ENCODE measurements around the gene C1QA. TPM values are rescaled to one million over a fixed set of nuclear protein-coding genes. Genes with fewer than 3 reads are reported as not detected.

C1QA gene
- total and polyA plus RNA-seq, 2 donors = 153 to 192 TPM

DNA sequence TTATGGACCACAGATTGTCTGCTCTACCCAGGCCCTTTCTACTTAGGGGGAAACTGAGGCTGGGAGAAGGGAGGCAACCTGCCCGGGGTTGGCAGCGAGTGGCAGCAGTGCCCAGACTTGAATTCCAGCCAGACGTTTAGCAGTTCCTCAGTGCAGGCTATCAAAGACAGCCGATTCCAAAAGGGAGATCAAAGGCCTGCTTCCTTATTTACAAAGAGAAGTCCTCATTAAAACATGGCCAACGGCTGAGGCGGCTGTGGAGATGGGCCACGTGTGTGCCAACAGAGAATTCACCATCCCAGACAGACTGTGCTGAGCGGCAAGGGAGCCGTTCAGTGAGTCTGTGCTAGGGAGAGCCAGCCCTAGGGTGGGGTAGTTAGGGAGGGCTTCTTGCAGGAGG is 44.3 kb downstream of the C1QA start:
- H3K36me3 ChIP-seq (ENCODE audit: control insufficient read depth in 2 of 2, insufficient read depth in 2 of 2, low read length in 1 of 2) = no peaks in the 10 kb centered on the region
- 83% methylated on average over 9 of the region's 9 CpGs for whole genome bisulfite sequencing

DNA sequence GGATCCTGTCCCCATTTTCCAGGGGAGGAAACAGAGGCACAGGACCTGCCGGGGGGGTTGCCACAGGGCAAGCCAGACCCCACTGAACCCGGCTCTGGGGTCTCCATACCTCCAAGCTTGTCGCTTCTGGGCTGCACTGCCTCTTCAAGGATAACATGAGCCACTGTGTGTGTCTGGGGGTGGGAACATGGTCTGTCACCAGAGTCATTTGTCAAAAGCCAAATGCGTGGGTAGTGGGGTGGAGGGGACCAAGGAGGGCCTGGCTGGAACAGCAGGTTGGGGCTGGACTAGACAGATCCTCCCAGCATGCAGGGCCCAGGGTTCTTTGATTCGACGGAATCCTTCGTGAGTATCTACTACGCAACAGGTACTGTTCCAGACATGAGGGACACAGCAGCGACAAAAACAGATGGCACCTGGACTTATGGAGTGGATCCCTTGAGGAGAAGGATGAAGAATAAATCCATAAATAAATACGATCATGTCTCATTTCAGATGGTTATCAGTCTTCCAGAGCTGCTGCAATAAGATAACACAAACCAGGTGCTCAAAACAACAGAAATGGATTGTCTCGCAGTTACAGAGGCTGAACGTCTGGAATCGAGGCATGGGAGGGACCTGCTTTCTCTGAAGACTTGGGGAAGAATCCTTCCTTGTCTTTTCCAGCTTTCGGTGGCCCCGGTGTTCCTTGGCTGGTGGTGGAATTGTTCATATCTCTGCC is 45.3 kb downstream of the C1QA start:
- H3K36me3 ChIP-seq (ENCODE audit: control insufficient read depth in 2 of 2, insufficient read depth in 2 of 2, low read length in 1 of 2) = no peaks in the 10 kb centered on the region
- no peak overlapping the region for H3K27ac ChIP-seq (ENCODE audit: low read depth in 1 of 2, low read length in 1 of 2)
- WGBS = 86% methylated on average over 15 of the region's 15 CpGs
- H3K4me1 ChIP-seq (ENCODE audit: control insufficient read depth in 2 of 2, insufficient read depth in 2 of 2, low read length in 2 of 2) = no peaks in the 10 kb centered on the region
- H3K27me3 ChIP-seq (ENCODE audit: control insufficient read depth in 2 of 2, insufficient read depth in 1 of 2, low read length in 1 of 2) = peaks cover 0 to 2% of the 10 kb centered on the region in 2 donors
- no peak overlapping the region for H3K4me3 ChIP-seq (ENCODE audit: low read length in 2 of 2)
- DNase-seq (ENCODE audit: low read depth in 6 of 9, low spot score in 9 of 9) = no peak
- H3K9me3 ChIP-seq (ENCODE audit: control insufficient read depth in 2 of 2, insufficient read depth in 1 of 2, low read length in 1 of 2) = no peaks in the 10 kb centered on the region

More for the DNA sequence above, 44.3 kb downstream of the C1QA start:
- Histone ChIP-seq H3K9me3 (ENCODE audit: control insufficient read depth in 2 of 2, insufficient read depth in 1 of 2, low read length in 1 of 2) (no peaks in the 10 kb centered on the region), H3K4me3 (ENCODE audit: low read length in 2 of 2) (no peak overlapping the region), H3K27me3 (ENCODE audit: control insufficient read depth in 2 of 2, insufficient read depth in 1 of 2, low read length in 1 of 2) (peaks cover 0 to 2% of the 10 kb centered on the region in 2 donors), H3K27ac (ENCODE audit: low read depth in 1 of 2, low read length in 1 of 2) (no peak overlapping the region), H3K4me1 (ENCODE audit: control insufficient read depth in 2 of 2, insufficient read depth in 2 of 2, low read length in 2 of 2) (no peaks in the 10 kb centered on the region)
- DNase-seq (ENCODE audit: low read depth in 6 of 9, low spot score in 9 of 9) = no peak

GRCh38 chr1:22683547-22683946 is 47.1 kb downstream of the C1QA start:
- Histone ChIP-seq H3K9me3 (ENCODE audit: control insufficient read depth in 2 of 2, insufficient read depth in 1 of 2, low read length in 1 of 2) (no peaks in the 10 kb centered on the region), H3K4me3 (ENCODE audit: low read length in 2 of 2) (no peak overlapping the region), H3K4me1 (ENCODE audit: control insufficient read depth in 2 of 2, insufficient read depth in 2 of 2, low read length in 2 of 2) (no peaks in the 10 kb centered on the region), H3K27me3 (ENCODE audit: control insufficient read depth in 2 of 2, insufficient read depth in 1 of 2, low read length in 1 of 2) (peaks cover 0 to 2% of the 10 kb centered on the region in 2 donors), H3K27ac (ENCODE audit: low read depth in 1 of 2, low read length in 1 of 2) (no peak overlapping the region), H3K36me3 (ENCODE audit: control insufficient read depth in 2 of 2, insufficient read depth in 2 of 2, low read length in 1 of 2) (no peaks in the 10 kb centered on the region)
- WGBS = 91% methylated on average over 1 of the region's 1 CpG
- DNase-seq (ENCODE audit: low read depth in 6 of 9, low spot score in 9 of 9) = no peak

DNA sequence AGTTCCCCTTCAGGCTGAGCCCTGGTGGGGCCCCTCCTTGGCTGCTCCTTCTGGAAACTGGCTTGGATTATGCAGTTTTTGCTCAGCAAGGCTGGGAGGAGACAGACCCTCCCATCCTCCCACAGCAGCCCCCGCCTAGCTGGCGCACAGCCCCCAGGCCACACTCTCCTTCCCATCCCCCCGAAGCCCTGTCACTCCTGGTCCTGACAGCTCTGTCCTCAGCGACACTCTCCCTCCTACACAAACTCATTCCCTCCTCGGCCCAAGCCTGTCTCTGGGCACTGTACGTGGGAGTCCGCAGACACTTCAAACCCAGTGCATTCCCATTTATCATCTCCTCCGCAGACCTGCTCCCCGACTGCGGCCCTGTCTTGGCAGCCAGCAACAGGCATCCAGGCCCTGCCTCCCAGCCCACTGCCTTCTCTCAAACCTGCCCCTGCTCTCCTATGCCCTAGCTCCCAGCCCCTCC is 49.2 kb downstream of the C1QA start:
- Histone ChIP-seq H3K9me3 (ENCODE audit: control insufficient read depth in 2 of 2, insufficient read depth in 1 of 2, low read length in 1 of 2) (no peaks in the 10 kb centered on the region), H3K4me3 (ENCODE audit: low read length in 2 of 2) (no peak overlapping the region), H3K27me3 (ENCODE audit: control insufficient read depth in 2 of 2, insufficient read depth in 1 of 2, low read length in 1 of 2) (peaks cover 0 to 4% of the 10 kb centered on the region in 2 donors), H3K27ac (ENCODE audit: low read depth in 1 of 2, low read length in 1 of 2) (no peak overlapping the region), H3K36me3 (ENCODE audit: control insufficient read depth in 2 of 2, insufficient read depth in 2 of 2, low read length in 1 of 2) (no peaks in the 10 kb centered on the region), H3K4me1 (ENCODE audit: control insufficient read depth in 2 of 2, insufficient read depth in 2 of 2, low read length in 2 of 2) (no peaks in the 10 kb centered on the region)
- WGBS = 90% methylated on average over 10 of the region's 10 CpGs
- DNase-seq (ENCODE audit: low read depth in 6 of 9, low spot score in 9 of 9) = no peak

- Histone ChIP-seq H3K27me3 (ENCODE audit: control insufficient read depth in 2 of 2, insufficient read depth in 1 of 2, low read length in 1 of 2) (peaks cover 0 to 4% of the 10 kb centered on the region in 2 donors), H3K36me3 (ENCODE audit: control insufficient read depth in 2 of 2, insufficient read depth in 2 of 2, low read length in 1 of 2) (no peaks in the 10 kb centered on the region), H3K4me3 (ENCODE audit: low read length in 2 of 2) (no peak overlapping the region), H3K27ac (ENCODE audit: low read depth in 1 of 2, low read length in 1 of 2) (no peak overlapping the region), H3K9me3 (ENCODE audit: control insufficient read depth in 2 of 2, insufficient read depth in 1 of 2, low read length in 1 of 2) (no peaks in the 10 kb centered on the region), H3K4me1 (ENCODE audit: control insufficient read depth in 2 of 2, insufficient read depth in 2 of 2, low read length in 2 of 2) (no peaks in the 10 kb centered on the region)
- WGBS = 91% methylated on average over 2 of the region's 2 CpGs
- DNase-seq (ENCODE audit: low read depth in 6 of 9, low spot score in 9 of 9) = no peak
These were observed 50.8 kb downstream of the C1QA start for GRCh38 chr1:22687191-22687590.

- H3K9me3 ChIP-seq (ENCODE audit: control insufficient read depth in 2 of 2, insufficient read depth in 1 of 2, low read length in 1 of 2) = no peaks in the 10 kb centered on the region
- no peak for DNase-seq (ENCODE audit: low read depth in 6 of 9, low spot score in 9 of 9)
- no peak overlapping the region for H3K27ac ChIP-seq (ENCODE audit: low read depth in 1 of 2, low read length in 1 of 2)
- no peak overlapping the region for H3K4me3 ChIP-seq (ENCODE audit: low read length in 2 of 2)
- H3K27me3 ChIP-seq (ENCODE audit: control insufficient read depth in 2 of 2, insufficient read depth in 1 of 2, low read length in 1 of 2) = peaks cover 0 to 4% of the 10 kb centered on the region in 2 donors
- no peaks in the 10 kb centered on the region for H3K36me3 ChIP-seq (ENCODE audit: control insufficient read depth in 2 of 2, insufficient read depth in 2 of 2, low read length in 1 of 2)
- H3K4me1 ChIP-seq (ENCODE audit: control insufficient read depth in 2 of 2, insufficient read depth in 2 of 2, low read length in 2 of 2) = no peaks in the 10 kb centered on the region
These were observed 52.0 kb downstream of the C1QA start for GRCh38 chr1:22688466-22688865.

Other genes starting within 250 kb of the C1QA start
- 8.7 TPM for gene ZBTB40, start 184.8 kb upstream of the C1QA start, total RNA-seq
- 8.4 TPM for gene ZBTB40, start 184.8 kb upstream of the C1QA start, polyA plus RNA-seq
- not detected for gene EPHA8, start 73.1 kb upstream of the C1QA start, total RNA-seq
- 0.05 TPM for gene EPHA8, start 73.1 kb upstream of the C1QA start, polyA plus RNA-seq
- gene C1QC, start 7.0 kb downstream of the C1QA start, total RNA-seq = 83.0 TPM
- gene C1QC, start 7.0 kb downstream of the C1QA start, polyA plus RNA-seq = 129 TPM
- gene C1QB, start 16.6 kb downstream of the C1QA start, total RNA-seq = 118 TPM
- 159 TPM for gene C1QB, start 16.6 kb downstream of the C1QA start, polyA plus RNA-seq
- 2.6 TPM for gene EPHB2, start 74.2 kb downstream of the C1QA start, total RNA-seq
- 1.6 TPM for gene EPHB2, start 74.2 kb downstream of the C1QA start, polyA plus RNA-seq